T-helper 1 cell treated with Interleukin-12 subunit alpha and Interleukin-12 subunit beta and Interleukin-4 antibody, amounts not matched to agents 30 μg/mL and 1 μg/mL, for 36 hours (primary cell): ENCODE data around the gene ZCCHC24.

ENCODE experiments used
- H3K27ac Mint-ChIP-seq: one replicate; pipeline ENCODE4 v1.8.0; 2021; ENCODE audit warnings: mild to moderate bottlenecking, mixed read lengths
- H3K27me3 Mint-ChIP-seq: one replicate; pipeline ENCODE4 v1.8.0; 2021; ENCODE audit warnings: low read depth, mixed read lengths
- H3K36me3 Mint-ChIP-seq: one replicate; pipeline ENCODE4 v1.8.0; 2021; ENCODE audit warnings: low read depth, mixed read lengths
- H3K4me1 Mint-ChIP-seq: one replicate; pipeline ENCODE4 v1.8.0; 2021; ENCODE audit warnings: low read depth, mixed read lengths
- H3K4me3 Mint-ChIP-seq: one replicate; pipeline ENCODE4 v1.8.0; 2021; ENCODE audit warnings: mild to moderate bottlenecking, moderate library complexity, mixed read lengths
- H3K9me3 Mint-ChIP-seq: one replicate; pipeline ENCODE4 v1.8.0; 2021; ENCODE audit warnings: mixed read lengths

ZCCHC24 gene

GRCh38 chr10:79407811-79408795 is 37.3 kb downstream of the ZCCHC24 start:
- H3K9me3 Mint-ChIP-seq = no peaks in the 10 kb centered on the region
- H3K27me3 Mint-ChIP-seq = no peaks in the 10 kb centered on the region
- H3K27ac Mint-ChIP-seq = no peak overlapping the region
- no peaks in the 10 kb centered on the region for H3K4me1 Mint-ChIP-seq
- H3K4me3 Mint-ChIP-seq = no peak overlapping the region
- no peaks in the 10 kb centered on the region for H3K36me3 Mint-ChIP-seq

- H3K27ac Mint-ChIP-seq = no peak overlapping the region
- no peaks in the 10 kb centered on the region for H3K27me3 Mint-ChIP-seq
- no peaks in the 10 kb centered on the region for H3K9me3 Mint-ChIP-seq
- H3K36me3 Mint-ChIP-seq = no peaks in the 10 kb centered on the region
- H3K4me3 Mint-ChIP-seq = no peak overlapping the region
- H3K4me1 Mint-ChIP-seq = no peaks in the 10 kb centered on the region
Observed at GRCh38 chr10:79407423-79407796, 38.0 kb downstream of the ZCCHC24 start.

GRCh38 chr10:79406683-79407422 is 38.6 kb downstream of the ZCCHC24 start:
- Mint-ChIP-seq H3K4me1 (no peaks in the 10 kb centered on the region), H3K36me3 (no peaks in the 10 kb centered on the region), H3K27ac (no peak overlapping the region), H3K27me3 (no peaks in the 10 kb centered on the region), H3K4me3 (no peak overlapping the region), H3K9me3 (no peaks in the 10 kb centered on the region)

GRCh38 chr10:79405995-79406515 is 39.4 kb downstream of the ZCCHC24 start:
- Mint-ChIP-seq H3K27ac (no peak overlapping the region), H3K4me3 (no peak overlapping the region), H3K36me3 (no peaks in the 10 kb centered on the region), H3K9me3 (no peaks in the 10 kb centered on the region), H3K27me3 (no peaks in the 10 kb centered on the region), H3K4me1 (no peaks in the 10 kb centered on the region)

- H3K27me3 Mint-ChIP-seq = no peaks in the 10 kb centered on the region
- no peaks in the 10 kb centered on the region for H3K9me3 Mint-ChIP-seq
- H3K36me3 Mint-ChIP-seq = no peaks in the 10 kb centered on the region
- H3K27ac Mint-ChIP-seq = no peak overlapping the region
- no peaks in the 10 kb centered on the region for H3K4me1 Mint-ChIP-seq
- H3K4me3 Mint-ChIP-seq = no peak overlapping the region
Observed at GRCh38 chr10:79405221-79405994, 40.0 kb downstream of the ZCCHC24 start.

- Mint-ChIP-seq H3K27me3 (no peaks in the 10 kb centered on the region), H3K36me3 (no peaks in the 10 kb centered on the region), H3K4me3 (no peak overlapping the region), H3K9me3 (no peaks in the 10 kb centered on the region), H3K4me1 (no peaks in the 10 kb centered on the region), H3K27ac (no peak overlapping the region)
Observed at GRCh38 chr10:79404690-79405131, 40.7 kb downstream of the ZCCHC24 start.

GRCh38 chr10:79404231-79404609 is 41.2 kb downstream of the ZCCHC24 start:
- no peak overlapping the region for H3K27ac Mint-ChIP-seq
- H3K4me3 Mint-ChIP-seq = no peak overlapping the region
- no peaks in the 10 kb centered on the region for H3K36me3 Mint-ChIP-seq
- no peaks in the 10 kb centered on the region for H3K4me1 Mint-ChIP-seq
- H3K27me3 Mint-ChIP-seq = no peaks in the 10 kb centered on the region
- H3K9me3 Mint-ChIP-seq = no peaks in the 10 kb centered on the region

- H3K36me3 Mint-ChIP-seq = no peaks in the 10 kb centered on the region
- H3K4me3 Mint-ChIP-seq = no peak overlapping the region
- H3K9me3 Mint-ChIP-seq = no peaks in the 10 kb centered on the region
- no peaks in the 10 kb centered on the region for H3K27me3 Mint-ChIP-seq
- H3K4me1 Mint-ChIP-seq = no peaks in the 10 kb centered on the region
- no peak overlapping the region for H3K27ac Mint-ChIP-seq
Observed at GRCh38 chr10:79403441-79404230, 41.8 kb downstream of the ZCCHC24 start.

- no peaks in the 10 kb centered on the region for H3K9me3 Mint-ChIP-seq
- H3K4me1 Mint-ChIP-seq = no peaks in the 10 kb centered on the region
- no peak overlapping the region for H3K27ac Mint-ChIP-seq
- H3K27me3 Mint-ChIP-seq = no peaks in the 10 kb centered on the region
- H3K4me3 Mint-ChIP-seq = no peak overlapping the region
- H3K36me3 Mint-ChIP-seq = no peaks in the 10 kb centered on the region
Observed at GRCh38 chr10:79402951-79403350, 42.5 kb downstream of the ZCCHC24 start.

- H3K27me3 Mint-ChIP-seq = no peaks in the 10 kb centered on the region
- H3K9me3 Mint-ChIP-seq = no peaks in the 10 kb centered on the region
- H3K4me1 Mint-ChIP-seq = no peaks in the 10 kb centered on the region
- no peak overlapping the region for H3K4me3 Mint-ChIP-seq
- H3K36me3 Mint-ChIP-seq = no peaks in the 10 kb centered on the region
- no peak overlapping the region for H3K27ac Mint-ChIP-seq
Observed at GRCh38 chr10:79402625-79402946, 42.8 kb downstream of the ZCCHC24 start.

GRCh38 chr10:79401015-79401921 is 44.2 kb downstream of the ZCCHC24 start:
- Mint-ChIP-seq H3K4me1 (no peaks in the 10 kb centered on the region), H3K36me3 (no peaks in the 10 kb centered on the region), H3K27ac (no peak overlapping the region), H3K4me3 (no peak overlapping the region), H3K27me3 (no peaks in the 10 kb centered on the region), H3K9me3 (no peaks in the 10 kb centered on the region)

GRCh38 chr10:79400146-79401004 is 45.0 kb downstream of the ZCCHC24 start:
- Mint-ChIP-seq H3K4me1 (no peaks in the 10 kb centered on the region), H3K9me3 (no peaks in the 10 kb centered on the region), H3K27me3 (peaks cover 4% of the 10 kb centered on the region), H3K27ac (no peak overlapping the region), H3K36me3 (no peaks in the 10 kb centered on the region), H3K4me3 (no peak overlapping the region)
